Tibial artery (tissue), 4 donors: ENCODE data around the gene ROR2.
"Not testable (repeated sequence)": the region's sequence is repeated elsewhere in the genome, so short reads cannot be mapped to it uniquely, and the experiment has no call there.

Source experiments
- DNase-seq, 2 donors: peaks; one replicate each; pipeline ENCODE4 v3.0.0-alpha.2; 2019
- H3K27ac ChIP-seq, 2 donors: fragments of 200-600 bp; sonication (generic) in 1 of 2; 1 replicate in 1 of 2; 2 replicates in 1 of 2; pipeline ENCODE4 v1.5.1; 2018 to 2019; ENCODE audit warnings: mild to moderate bottlenecking in 1 of 2
- H3K27me3 ChIP-seq, 2 donors: fragments of 200-600 bp; sonication (generic) in 1 of 2; one replicate each; pipeline versions ENCODE4 v1.5.1 to v1.6.0; 2016 to 2019
- H3K36me3 ChIP-seq, 3 donors: fragments of 200-600 bp; sonication (generic) in 2 of 3; one replicate each; pipeline ENCODE4 v1.5.1; 2016 to 2019; ENCODE audit warnings: mild to moderate bottlenecking in 2 of 3
- H3K4me1 ChIP-seq, 4 donors: fragments of 200-600 bp; sonication (generic) in 2 of 4; 1 replicate in 3 of 4; 2 replicates in 1 of 4; pipeline ENCODE4 v1.5.1; 2016 to 2019
- H3K4me3 ChIP-seq, 2 donors: fragments of 200-600 bp; sonication (generic) in 1 of 2; 1 replicate in 1 of 2; 2 replicates in 1 of 2; pipeline ENCODE4 v1.5.1; 2018 to 2019; ENCODE audit warnings: mild to moderate bottlenecking in 2 of 2
- H3K9me3 ChIP-seq, 3 donors: fragments of 200-600 bp; sonication (generic) in 1 of 3; one replicate each; pipeline ENCODE4 v1.5.1; 2016 to 2019
- intact Hi-C: fragments of 100-400 bp; cut with DNase I; formaldehyde crosslinking; loops from one replicate; pipeline ENCODE4 v1.15.0; 2023; ENCODE audit warnings: low total_unique reads
- TF ChIP-seq, protein P1 (sequence below), 2 experiments: fragments of 200-600 bp in 1 of 2; fragments of 450-650 bp in 1 of 2; IDR thresholded peaks; one replicate each; pipeline ENCODE4 v1.5.1; 2017 to 2019; ENCODE audit warnings: antibody characterized with exemption in 2 of 2, mild to moderate bottlenecking in 1 of 2, moderate library complexity in 1 of 2

ROR2 gene

DNA sequence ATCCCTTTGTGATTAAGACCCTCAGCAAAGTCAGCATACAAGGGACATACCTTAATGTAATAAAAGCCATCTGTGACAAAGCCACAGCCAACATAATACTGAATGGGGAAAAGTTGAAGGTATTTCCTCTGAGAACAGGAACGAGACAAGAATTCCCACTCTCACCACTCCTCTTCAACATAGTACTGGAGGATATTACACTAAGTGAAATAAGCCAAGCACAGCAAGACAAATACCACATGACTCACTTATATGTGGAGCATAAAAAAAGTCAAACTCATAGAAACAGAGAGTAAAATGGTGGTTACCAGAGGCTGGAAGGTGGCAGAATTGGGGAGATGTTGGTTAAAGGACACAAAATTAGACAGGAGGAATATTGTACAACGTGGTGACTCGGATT is 408.3 kb downstream of the ROR2 start:
- Histone ChIP-seq H3K36me3 (no peaks in the 10 kb centered on the region), H3K27ac (no peak overlapping the region), H3K27me3 (no peaks in the 10 kb centered on the region), H3K4me1 (peaks cover 0 to 2% (median 1%) of the 10 kb centered on the region in 4 donors), H3K9me3 (no peaks in the 10 kb centered on the region), H3K4me3 (no peak overlapping the region)
- DNase-seq, result no peak
- TF ChIP-seq, protein P1, sequence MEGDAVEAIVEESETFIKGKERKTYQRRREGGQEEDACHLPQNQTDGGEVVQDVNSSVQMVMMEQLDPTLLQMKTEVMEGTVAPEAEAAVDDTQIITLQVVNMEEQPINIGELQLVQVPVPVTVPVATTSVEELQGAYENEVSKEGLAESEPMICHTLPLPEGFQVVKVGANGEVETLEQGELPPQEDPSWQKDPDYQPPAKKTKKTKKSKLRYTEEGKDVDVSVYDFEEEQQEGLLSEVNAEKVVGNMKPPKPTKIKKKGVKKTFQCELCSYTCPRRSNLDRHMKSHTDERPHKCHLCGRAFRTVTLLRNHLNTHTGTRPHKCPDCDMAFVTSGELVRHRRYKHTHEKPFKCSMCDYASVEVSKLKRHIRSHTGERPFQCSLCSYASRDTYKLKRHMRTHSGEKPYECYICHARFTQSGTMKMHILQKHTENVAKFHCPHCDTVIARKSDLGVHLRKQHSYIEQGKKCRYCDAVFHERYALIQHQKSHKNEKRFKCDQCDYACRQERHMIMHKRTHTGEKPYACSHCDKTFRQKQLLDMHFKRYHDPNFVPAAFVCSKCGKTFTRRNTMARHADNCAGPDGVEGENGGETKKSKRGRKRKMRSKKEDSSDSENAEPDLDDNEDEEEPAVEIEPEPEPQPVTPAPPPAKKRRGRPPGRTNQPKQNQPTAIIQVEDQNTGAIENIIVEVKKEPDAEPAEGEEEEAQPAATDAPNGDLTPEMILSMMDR (IDR thresholded peaks at IDR 0.05), result no peak
- intact Hi-C loops, result no loop called here

DNA sequence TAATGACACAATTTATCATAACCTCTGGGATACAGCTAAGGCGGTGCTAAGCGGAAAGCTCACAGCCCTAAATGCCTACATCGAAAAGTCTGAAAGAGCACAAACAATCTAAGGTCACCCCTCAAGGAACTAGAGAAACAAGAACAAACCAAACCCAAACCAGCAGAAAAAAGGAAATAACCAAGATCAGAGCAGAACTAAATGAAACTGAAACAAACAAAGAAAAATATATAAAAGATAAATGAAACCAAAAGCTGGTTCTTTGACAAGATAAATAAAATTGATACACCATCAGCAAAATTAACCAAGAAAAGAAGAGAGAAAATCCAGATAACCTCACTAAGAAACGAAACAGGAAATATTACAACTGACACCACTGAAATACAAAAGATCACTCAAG is 409.5 kb downstream of the ROR2 start:
- H3K27me3 ChIP-seq, H3K9me3 ChIP-seq, H3K27ac ChIP-seq, DNase-seq, intact Hi-C loops, H3K36me3 ChIP-seq, H3K4me3 ChIP-seq, H3K4me1 ChIP-seq: not testable (repeated sequence)

DNA sequence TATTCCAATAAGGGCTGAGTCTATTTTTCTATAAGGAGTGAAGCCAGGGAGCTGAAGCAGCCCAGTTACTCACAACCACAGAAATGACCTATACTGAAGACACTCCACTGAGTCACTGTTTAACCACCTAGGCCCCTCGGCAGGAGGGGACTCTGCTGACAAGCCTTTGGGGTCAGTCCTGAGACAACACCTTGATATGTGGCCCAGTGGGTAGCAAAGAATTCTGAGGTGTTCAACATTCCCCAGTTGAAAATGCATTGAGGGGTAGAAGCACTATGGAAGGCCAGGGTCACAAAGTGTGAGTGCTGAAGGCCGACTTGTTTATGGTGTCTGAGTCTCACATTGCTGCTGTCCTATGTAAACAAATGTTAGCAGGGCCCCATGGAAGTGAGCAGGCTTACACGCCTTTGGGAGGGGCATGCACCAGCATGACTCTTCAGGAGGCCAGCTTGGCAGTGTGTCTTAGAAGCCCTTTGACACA is 413.8 kb downstream of the ROR2 start:
- Histone ChIP-seq H3K4me3 (no peak overlapping the region), H3K9me3 (no peaks in the 10 kb centered on the region), H3K27me3 (no peaks in the 10 kb centered on the region), H3K36me3 (no peaks in the 10 kb centered on the region), H3K27ac (no peak overlapping the region), H3K4me1 (no peaks in the 10 kb centered on the region)
- intact Hi-C loops, result no loop called here
- TF ChIP-seq, protein P1 (IDR thresholded peaks at IDR 0.05), result no peak
- DNase-seq, result no peak

- Histone ChIP-seq H3K4me3 (no peak overlapping the region), H3K27me3 (no peaks in the 10 kb centered on the region), H3K27ac (no peak overlapping the region), H3K4me1 (no peaks in the 10 kb centered on the region), H3K9me3 (no peaks in the 10 kb centered on the region), H3K36me3 (no peaks in the 10 kb centered on the region)
- TF ChIP-seq, protein P1 (IDR thresholded peaks at IDR 0.05), result no peak
- no peak for DNase-seq
- intact Hi-C loops, result no loop called here
Measured at GRCh38 chr9:91534374-91534773, 415.7 kb downstream of the ROR2 start.

DNA sequence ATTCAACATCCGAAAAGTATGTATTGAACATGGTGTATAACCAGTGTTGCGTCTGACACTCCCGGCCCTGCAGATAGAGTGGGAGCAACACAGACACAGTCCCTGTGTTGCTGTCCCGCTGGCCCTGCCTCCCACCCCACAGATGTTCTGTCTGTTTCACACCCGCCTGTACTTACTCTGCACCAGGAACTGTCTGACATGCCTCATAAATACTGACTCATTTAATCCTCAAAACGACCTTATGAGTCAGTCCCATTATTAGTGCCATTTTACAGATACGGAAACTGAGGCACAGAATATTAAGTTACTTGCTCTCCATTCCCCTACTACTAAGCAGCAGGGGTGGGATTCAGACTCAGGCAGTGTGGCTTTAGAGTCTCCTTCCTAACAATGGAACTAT is 416.6 kb downstream of the ROR2 start:
- Histone ChIP-seq H3K36me3 (no peaks in the 10 kb centered on the region), H3K4me1 (no peaks in the 10 kb centered on the region), H3K9me3 (no peaks in the 10 kb centered on the region), H3K4me3 (no peak overlapping the region), H3K27me3 (no peaks in the 10 kb centered on the region), H3K27ac (no peak overlapping the region)
- DNase-seq, result no peak
- intact Hi-C loops, result no loop called here
- TF ChIP-seq, protein P1 (IDR thresholded peaks at IDR 0.05), result no peak

GRCh38 chr9:91532325-91532724 is 417.7 kb downstream of the ROR2 start:
- Histone ChIP-seq H3K4me1 (no peaks in the 10 kb centered on the region), H3K4me3 (no peak overlapping the region), H3K27me3 (no peaks in the 10 kb centered on the region), H3K27ac (no peak overlapping the region), H3K36me3 (no peaks in the 10 kb centered on the region), H3K9me3 (no peaks in the 10 kb centered on the region)
- TF ChIP-seq, protein P1 (IDR thresholded peaks at IDR 0.05), result no peak
- no peak for DNase-seq
- intact Hi-C loops, result no loop called here
